Neural cell (in vitro differentiated cells): Measurements from ENCODE around the gene ANKRD36. TPM values are rescaled to one million over a fixed set of nuclear protein-coding genes. Genes with fewer than 3 reads are reported as not detected.
"Not testable (repeated sequence)": the region's sequence is repeated elsewhere in the genome, so short reads cannot be mapped to it uniquely, and the experiment has no call there.

Source experiments
- H2AFZ ChIP-seq: fragments of 200-600, 300-800 bp; sonication (generic), shearing (Covaris generic); 2 replicates; pipeline ENCODE4 v1.6.0; 2014; ENCODE audit warnings: low read depth, mild to moderate bottlenecking, antibody characterized with exemption, low read length, moderate library complexity
- H3F3A ChIP-seq: fragments of 200-600 bp; shearing (Covaris generic); 2 replicates; pipeline ENCODE4 v1.6.1; 2016; ENCODE audit warnings: mild to moderate bottlenecking, moderate library complexity, mixed read lengths, antibody characterized with exemption, low read length; ENCODE audit not compliant: insufficient read depth, poor library complexity, severe bottlenecking
- H3K27ac ChIP-seq: fragments of 200-600, 300-800 bp; sonication (generic), shearing (Covaris generic); 2 replicates; pipeline ENCODE4 v1.5.1; 2014; ENCODE audit warnings: mild to moderate bottlenecking, low read length, moderate library complexity
- H3K27me3 ChIP-seq: fragments of 300-800, 200-600 bp; sonication (generic), shearing (Covaris generic); 2 replicates; pipeline ENCODE4 v1.6.0; 2014; ENCODE audit warnings: mild to moderate bottlenecking, low read depth, low read length, moderate library complexity; ENCODE audit not compliant: insufficient read depth
- H3K36me3 ChIP-seq: fragments of 300-800, 200-600 bp; sonication (generic), shearing (Covaris generic); 2 replicates; pipeline ENCODE4 v1.5.1; 2014; ENCODE audit warnings: mild to moderate bottlenecking, antibody characterized with exemption, low read length, moderate library complexity; ENCODE audit not compliant: insufficient read depth
- H3K4me2 ChIP-seq: fragments of 300-800, 200-600 bp; sonication (generic), shearing (Covaris generic); 2 replicates; pipeline ENCODE4 v1.6.0; 2014; ENCODE audit warnings: mild to moderate bottlenecking, low read length
- H3K4me3 ChIP-seq: fragments of 300-800, 200-600 bp; sonication (generic), shearing (Covaris generic); 2 replicates; pipeline ENCODE4 v1.5.1; 2014; ENCODE audit warnings: mild to moderate bottlenecking, low read length, moderate library complexity
- H3K79me2 ChIP-seq: fragments of 200-600 bp; shearing (Covaris generic); replicated peaks from 2 replicates; pipeline ENCODE4 v1.6.0; 2014; ENCODE audit warnings: mild to moderate bottlenecking, low read length, moderate library complexity; ENCODE audit not compliant: insufficient read depth
- H3K9ac ChIP-seq: fragments of 300-800, 200-600 bp; sonication (generic), shearing (Covaris generic); 2 replicates; pipeline ENCODE4 v1.6.1; 2016; ENCODE audit warnings: mild to moderate bottlenecking, low read length, mixed read lengths
- H3K9me2 ChIP-seq: fragments of 200-600 bp; shearing (Covaris generic); 2 replicates; pipeline ENCODE4 v1.6.1; 2016; ENCODE audit warnings: mild to moderate bottlenecking, low read length, mixed read lengths; ENCODE audit not compliant: insufficient read depth
- H3K9me3 ChIP-seq: fragments of 200-600, 300-800 bp; sonication (generic), shearing (Covaris generic); 2 replicates; pipeline ENCODE4 v1.6.1; 2016; ENCODE audit warnings: mild to moderate bottlenecking, mixed run types, low read length, moderate library complexity, mixed read lengths
- H4K20me1 ChIP-seq: fragments of 200-600 bp; shearing (Covaris generic); 2 replicates; pipeline ENCODE4 v1.6.1; 2016; ENCODE audit warnings: mild to moderate bottlenecking, mixed run types; ENCODE audit not compliant: insufficient read depth
- polyA plus RNA-seq: library from polyadenylated mRNA; depleted of rRNA; stranded (reverse); fragments of >200 nt; gene quantifications from 2 replicates; pipeline ENCODE4 v1.2.3, GENCODE V29; 2014

ANKRD36 gene
- polyA plus RNA-seq, 1 donor from 2014 or later, result 81.5 TPM

- not testable (repeated sequence) for H3K4me3 ChIP-seq, H3K27ac ChIP-seq, H3F3A ChIP-seq, H3K36me3 ChIP-seq, H2AFZ ChIP-seq, H3K27me3 ChIP-seq, H3K9me3 ChIP-seq, H4K20me1 ChIP-seq, H3K79me2 ChIP-seq, H3K9me2 ChIP-seq, H3K9ac ChIP-seq, H3K4me2 ChIP-seq
Measured at GRCh38 chr2:97167938-97168337, 55.0 kb downstream of the ANKRD36 start.

- not testable (repeated sequence) for H3K36me3 ChIP-seq, H3K9me3 ChIP-seq, H3K9ac ChIP-seq, H3K4me2 ChIP-seq, H4K20me1 ChIP-seq, H3K27me3 ChIP-seq, H3K9me2 ChIP-seq, H3K4me3 ChIP-seq, H3K79me2 ChIP-seq, H3K27ac ChIP-seq, H3F3A ChIP-seq, H2AFZ ChIP-seq
Measured at GRCh38 chr2:97168583-97168982, 55.6 kb downstream of the ANKRD36 start.

- H2AFZ ChIP-seq, H3K9me3 ChIP-seq: not testable (repeated sequence)
Measured at GRCh38 chr2:97180391-97180790, 67.4 kb downstream of the ANKRD36 start.

GRCh38 chr2:97195349-97195748, 82.4 kb downstream of the ANKRD36 start:
- not testable (repeated sequence) for H3K27ac ChIP-seq, H3K9me3 ChIP-seq, H3K9me2 ChIP-seq, H4K20me1 ChIP-seq, H3K4me3 ChIP-seq, H3K4me2 ChIP-seq, H3K9ac ChIP-seq, H3F3A ChIP-seq, H3K79me2 ChIP-seq, H3K27me3 ChIP-seq, H2AFZ ChIP-seq
- H3K36me3 ChIP-seq, result peaks cover 14% of the 10 kb centered on the region

More at GRCh38 chr2:97180391-97180790, 67.4 kb downstream of the ANKRD36 start:
- H3K36me3 ChIP-seq, H3K9ac ChIP-seq, H3K79me2 ChIP-seq, H3K4me2 ChIP-seq, H3K9me2 ChIP-seq, H4K20me1 ChIP-seq, H3K4me3 ChIP-seq, H3F3A ChIP-seq, H3K27ac ChIP-seq, H3K27me3 ChIP-seq: not testable (repeated sequence)

GRCh38 chr2:97197251-97197650, 84.3 kb downstream of the ANKRD36 start:
- H3K79me2 ChIP-seq, H3F3A ChIP-seq, H3K9me3 ChIP-seq, H2AFZ ChIP-seq, H3K9ac ChIP-seq, H3K4me3 ChIP-seq, H4K20me1 ChIP-seq, H3K27ac ChIP-seq, H3K9me2 ChIP-seq, H3K4me2 ChIP-seq, H3K27me3 ChIP-seq: not testable (repeated sequence)
- peaks cover 22% of the 10 kb centered on the region for H3K36me3 ChIP-seq

GRCh38 chr2:97200887-97201286, 87.9 kb downstream of the ANKRD36 start:
- H3K36me3 ChIP-seq, result peaks cover 22% of the 10 kb centered on the region
- H3K4me3 ChIP-seq, H3K79me2 ChIP-seq, H3K27ac ChIP-seq, H3K9me3 ChIP-seq, H4K20me1 ChIP-seq, H3K27me3 ChIP-seq, H3K4me2 ChIP-seq, H2AFZ ChIP-seq, H3K9me2 ChIP-seq, H3K9ac ChIP-seq, H3F3A ChIP-seq: not testable (repeated sequence)

GRCh38 chr2:97202643-97203250, 89.8 kb downstream of the ANKRD36 start:
- peaks cover 13% of the 10 kb centered on the region for H3K36me3 ChIP-seq
- H3K27ac ChIP-seq, H3K79me2 ChIP-seq: not testable (repeated sequence)

More at GRCh38 chr2:97202643-97203250, 89.8 kb downstream of the ANKRD36 start:
- H3K4me2 ChIP-seq, H3K9me3 ChIP-seq, H3K4me3 ChIP-seq, H3F3A ChIP-seq, H3K27me3 ChIP-seq, H4K20me1 ChIP-seq, H3K9ac ChIP-seq, H3K9me2 ChIP-seq, H2AFZ ChIP-seq: not testable (repeated sequence)
